ENCODE measurements around the gene LPAR2. TPM values are rescaled to one million over a fixed set of nuclear protein-coding genes. Genes with fewer than 3 reads are reported as not detected.

The LPAR2 gene
- polyA plus RNA-seq, 2 of the 4 experiments (the other 2 are of a cell fraction) = 1.5 to 3.8 TPM

- TF ChIP-seq ATOH8 (CRISPR knock-in tag; IDR thresholded peaks at IDR 0.05; ENCODE audit: low read depth) (no peak), CHD4 (IDR thresholded peaks at IDR 0.05; ENCODE audit: borderline replicate concordance) (no peak)
- TF ChIP-seq, protein P1, sequence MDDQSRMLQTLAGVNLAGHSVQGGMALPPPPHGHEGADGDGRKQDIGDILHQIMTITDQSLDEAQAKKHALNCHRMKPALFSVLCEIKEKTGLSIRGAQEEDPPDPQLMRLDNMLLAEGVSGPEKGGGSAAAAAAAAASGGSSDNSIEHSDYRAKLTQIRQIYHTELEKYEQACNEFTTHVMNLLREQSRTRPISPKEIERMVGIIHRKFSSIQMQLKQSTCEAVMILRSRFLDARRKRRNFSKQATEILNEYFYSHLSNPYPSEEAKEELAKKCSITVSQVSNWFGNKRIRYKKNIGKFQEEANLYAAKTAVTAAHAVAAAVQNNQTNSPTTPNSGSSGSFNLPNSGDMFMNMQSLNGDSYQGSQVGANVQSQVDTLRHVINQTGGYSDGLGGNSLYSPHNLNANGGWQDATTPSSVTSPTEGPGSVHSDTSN (IDR thresholded peaks at IDR 0.05) = no peak
Measured at GRCh38 chr19:19674315-19674714, 46.3 kb upstream of the LPAR2 start (continued).

- Histone ChIP-seq H3K4me3 (no peak overlapping the region), H3K4me1 (peaks cover 4% of the 10 kb centered on the region; the same call in 1 of the 3 replicates), H3K27ac (no peak overlapping the region), H3K9me3 (peaks cover 36% of the 10 kb centered on the region), H3K4me2 (no peak overlapping the region)
- no peak for DNase-seq (ENCODE audit: low read depth in 1 of 2, low spot score in 1 of 2)
- no peak for TF ChIP-seq ZFP36 (IDR thresholded peaks at IDR 0.05; ENCODE audit: borderline replicate concordance, partially characterized antibody)
- TF ChIP-seq RARB (CRISPR knock-in tag; IDR thresholded peaks at IDR 0.05) = no peak
- TF ChIP-seq CTCF (IDR thresholded peaks at IDR 0.05) = no peak
- no peak for TF ChIP-seq FOSB (CRISPR knock-in tag; IDR thresholded peaks at IDR 0.05)
- 93% methylated on average over 3 of the region's 3 CpGs for WGBS (ENCODE audit: missing lambda C conversion rate)
- ChIA-PET CTCF (no interaction called here), POLR2A (no interaction called here)
- no peak for FAIRE-seq
- ATAC-seq = no peak
Measured at GRCh38 chr19:19672816-19673215, 44.8 kb upstream of the LPAR2 start.

GRCh38 chr19:19670070-19670551, 42.1 kb upstream of the LPAR2 start:
- H3K9me3 ChIP-seq = peaks cover 14% of the 10 kb centered on the region; the same call in 2 of the 3 replicates
- TF ChIP-seq USF2 (IDR thresholded peaks at IDR 0.05) (no peak), HEYL (CRISPR knock-in tag; IDR thresholded peaks at IDR 0.05) (no peak), ESRRA (IDR thresholded peaks at IDR 0.05; ENCODE audit: borderline replicate concordance, low read length) (no peak), RARB (CRISPR knock-in tag; IDR thresholded peaks at IDR 0.05) (no peak)
- 76% methylated on average over 6 of the region's 10 CpGs for WGBS (ENCODE audit: missing lambda C conversion rate)
- H3K4me1 ChIP-seq = peaks cover 4% of the 10 kb centered on the region; the same call in 1 of the 3 replicates
- H3K4me2 ChIP-seq = peak overlapping the region; percentile 85
- CTCF ChIA-PET = interaction anchor here (0.6 kb wide), 1 partner anchor 143 kb away, joined by 3 read pairs; no protein-coding TSS in a partner anchor
- DNase-seq (ENCODE audit: low read depth in 1 of 2, low spot score in 1 of 2) = no peak
- no peak for ATAC-seq
- no peak overlapping the region for H3K4me3 ChIP-seq
- POLR2A ChIA-PET = no interaction called here
- no peak overlapping the region for H3K27ac ChIP-seq
- FAIRE-seq = no peak

DNA sequence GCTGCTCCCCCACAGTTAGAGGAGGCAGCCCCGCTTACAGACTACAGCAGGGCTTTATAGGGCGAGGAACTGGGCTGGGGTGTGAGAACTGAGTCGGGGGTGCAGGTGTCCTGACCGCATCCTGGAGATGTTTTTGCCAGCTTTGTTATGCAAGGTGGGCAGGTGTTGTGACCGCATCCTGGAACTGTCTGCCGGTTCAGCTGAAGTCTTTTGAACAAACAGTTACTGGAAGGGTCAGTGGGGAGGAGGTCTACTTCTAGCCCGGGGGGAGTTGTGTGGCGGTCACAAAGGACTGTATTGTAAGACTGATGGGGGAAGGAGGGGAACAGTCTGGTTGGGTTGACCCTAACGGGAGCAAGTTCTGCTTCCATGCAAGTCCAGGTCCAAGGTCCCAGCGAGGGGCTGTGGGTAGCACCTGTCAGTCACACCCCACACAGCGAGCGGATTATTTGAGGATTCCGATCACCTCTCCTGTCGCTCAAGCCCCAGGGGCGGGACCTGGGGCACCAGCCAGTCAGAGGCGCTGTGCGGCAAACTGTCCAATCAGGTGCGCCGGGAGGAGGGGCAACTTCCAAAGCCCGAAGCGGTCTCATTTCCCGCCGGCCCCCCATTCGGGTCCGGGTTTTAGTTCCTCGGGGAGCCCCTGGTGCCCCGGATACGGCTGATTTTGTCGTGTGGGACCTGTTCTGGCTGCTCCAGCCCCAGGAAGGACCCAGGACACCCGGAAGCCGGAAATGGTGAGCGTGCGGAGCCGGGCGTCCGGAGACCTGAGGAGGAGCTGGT, 40.4 kb upstream of the LPAR2 start, which contains the start of gene ZNF101:
Gene ZNF101, plus strand, starts transcription at position 610 of the 783 bp plus-strand sequence. Its CDS starts 125 bp downstream, at position 735.
- ChIA-PET CTCF (no interaction called here), POLR2A (interaction anchor here (1.5 kb wide), 1 partner anchor 64 kb away, joined by 13 read pairs; the partner anchor contains the start of gene ZNF14)
- Histone ChIP-seq H3K4me1 (peaks cover 4% of the 10 kb centered on the region; the same call in 1 of the 3 replicates), H3K27ac (peak within 1 kb of the TSS; percentile 74 to 94), H3K9me3 (peaks cover 8% of the 10 kb centered on the region; the same call in 1 of the 3 replicates), H3K4me3 (peak within 1 kb of the TSS; percentile 66), H3K4me2 (peak within 1 kb of the TSS; percentile 85)
- DNase-seq (ENCODE audit: low read depth in 1 of 2, low spot score in 1 of 2) = peak; percentile 74 to 89
- no peak for FAIRE-seq
- WGBS (ENCODE audit: missing lambda C conversion rate) = 34% methylated on average over 19 of the region's 36 CpGs
- peak; percentile 88 to 90 for ATAC-seq
- TF ChIP-seq CTCF (IDR thresholded peaks at IDR 0.05) (no peak), KDM5A (IDR thresholded peaks at IDR 0.05) (no peak), RARB (CRISPR knock-in tag; IDR thresholded peaks at IDR 0.05) (no peak), POLR2A (IDR thresholded peaks at IDR 0.05; ENCODE audit: low read length) (peak; percentile 37), JUN (IDR thresholded peaks at IDR 0.05) (0 out of 5 replicates have a peak, but pooled peaks of 1 of the 2 experiments have one; percentile 35), HOXB13 (CRISPR knock-in tag; IDR thresholded peaks at IDR 0.05; ENCODE audit: low read depth) (no peak), E2F6 (IDR thresholded peaks at IDR 0.05; ENCODE audit: borderline replicate concordance, low read depth) (peak; percentile 57), PHF8 (IDR thresholded peaks at IDR 0.05; ENCODE audit: borderline replicate concordance, low read depth) (peak; percentile 52; the same call in 1 of the 2 replicates), HOXA7 (CRISPR knock-in tag; IDR thresholded peaks at IDR 0.05) (no peak)
- TF ChIP-seq, protein P2, sequence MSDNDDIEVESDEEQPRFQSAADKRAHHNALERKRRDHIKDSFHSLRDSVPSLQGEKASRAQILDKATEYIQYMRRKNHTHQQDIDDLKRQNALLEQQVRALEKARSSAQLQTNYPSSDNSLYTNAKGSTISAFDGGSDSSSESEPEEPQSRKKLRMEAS (IDR thresholded peaks at IDR 0.05) = peak; percentile 23; the same call in 1 of the 2 replicates
- TF ChIP-seq, protein P3, sequence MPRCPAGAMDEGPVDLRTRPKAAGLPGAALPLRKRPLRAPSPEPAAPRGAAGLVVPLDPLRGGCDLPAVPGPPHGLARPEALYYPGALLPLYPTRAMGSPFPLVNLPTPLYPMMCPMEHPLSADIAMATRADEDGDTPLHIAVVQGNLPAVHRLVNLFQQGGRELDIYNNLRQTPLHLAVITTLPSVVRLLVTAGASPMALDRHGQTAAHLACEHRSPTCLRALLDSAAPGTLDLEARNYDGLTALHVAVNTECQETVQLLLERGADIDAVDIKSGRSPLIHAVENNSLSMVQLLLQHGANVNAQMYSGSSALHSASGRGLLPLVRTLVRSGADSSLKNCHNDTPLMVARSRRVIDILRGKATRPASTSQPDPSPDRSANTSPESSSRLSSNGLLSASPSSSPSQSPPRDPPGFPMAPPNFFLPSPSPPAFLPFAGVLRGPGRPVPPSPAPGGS (IDR thresholded peaks at IDR 0.05) = no peak

Data from A549 (cell line).